Melanocyte of skin (primary cell): ENCODE data around the gene AOC3. TPM values are rescaled to one million over a fixed set of nuclear protein-coding genes. Genes with fewer than 3 reads are reported as not detected.

Source experiments
- small RNA-seq, 2 donors: library from RNA; depleted of rRNA; stranded (forward); fragments of <200 nt; gene quantifications; one replicate each; pipeline ENCODE3, GENCODE V24; 2012
- total RNA-seq, 2 donors: library from RNA; depleted of rRNA; stranded (reverse); fragments of >200 nt; gene quantifications; 2 replicates each; pipeline ENCODE4 v1.2.3, GENCODE V29; 2012

Gene AOC3, protein sequence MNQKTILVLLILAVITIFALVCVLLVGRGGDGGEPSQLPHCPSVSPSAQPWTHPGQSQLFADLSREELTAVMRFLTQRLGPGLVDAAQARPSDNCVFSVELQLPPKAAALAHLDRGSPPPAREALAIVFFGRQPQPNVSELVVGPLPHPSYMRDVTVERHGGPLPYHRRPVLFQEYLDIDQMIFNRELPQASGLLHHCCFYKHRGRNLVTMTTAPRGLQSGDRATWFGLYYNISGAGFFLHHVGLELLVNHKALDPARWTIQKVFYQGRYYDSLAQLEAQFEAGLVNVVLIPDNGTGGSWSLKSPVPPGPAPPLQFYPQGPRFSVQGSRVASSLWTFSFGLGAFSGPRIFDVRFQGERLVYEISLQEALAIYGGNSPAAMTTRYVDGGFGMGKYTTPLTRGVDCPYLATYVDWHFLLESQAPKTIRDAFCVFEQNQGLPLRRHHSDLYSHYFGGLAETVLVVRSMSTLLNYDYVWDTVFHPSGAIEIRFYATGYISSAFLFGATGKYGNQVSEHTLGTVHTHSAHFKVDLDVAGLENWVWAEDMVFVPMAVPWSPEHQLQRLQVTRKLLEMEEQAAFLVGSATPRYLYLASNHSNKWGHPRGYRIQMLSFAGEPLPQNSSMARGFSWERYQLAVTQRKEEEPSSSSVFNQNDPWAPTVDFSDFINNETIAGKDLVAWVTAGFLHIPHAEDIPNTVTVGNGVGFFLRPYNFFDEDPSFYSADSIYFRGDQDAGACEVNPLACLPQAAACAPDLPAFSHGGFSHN
- total RNA-seq, result under 1 TPM; under 0.01 TPM

GRCh38 chr17:42850954-42851353 lies at the start of gene AOC3:
AOC3 (plus strand) TSS chr17:42851199; CDS start chr17:42851344, 145 bp downstream.

DNA sequence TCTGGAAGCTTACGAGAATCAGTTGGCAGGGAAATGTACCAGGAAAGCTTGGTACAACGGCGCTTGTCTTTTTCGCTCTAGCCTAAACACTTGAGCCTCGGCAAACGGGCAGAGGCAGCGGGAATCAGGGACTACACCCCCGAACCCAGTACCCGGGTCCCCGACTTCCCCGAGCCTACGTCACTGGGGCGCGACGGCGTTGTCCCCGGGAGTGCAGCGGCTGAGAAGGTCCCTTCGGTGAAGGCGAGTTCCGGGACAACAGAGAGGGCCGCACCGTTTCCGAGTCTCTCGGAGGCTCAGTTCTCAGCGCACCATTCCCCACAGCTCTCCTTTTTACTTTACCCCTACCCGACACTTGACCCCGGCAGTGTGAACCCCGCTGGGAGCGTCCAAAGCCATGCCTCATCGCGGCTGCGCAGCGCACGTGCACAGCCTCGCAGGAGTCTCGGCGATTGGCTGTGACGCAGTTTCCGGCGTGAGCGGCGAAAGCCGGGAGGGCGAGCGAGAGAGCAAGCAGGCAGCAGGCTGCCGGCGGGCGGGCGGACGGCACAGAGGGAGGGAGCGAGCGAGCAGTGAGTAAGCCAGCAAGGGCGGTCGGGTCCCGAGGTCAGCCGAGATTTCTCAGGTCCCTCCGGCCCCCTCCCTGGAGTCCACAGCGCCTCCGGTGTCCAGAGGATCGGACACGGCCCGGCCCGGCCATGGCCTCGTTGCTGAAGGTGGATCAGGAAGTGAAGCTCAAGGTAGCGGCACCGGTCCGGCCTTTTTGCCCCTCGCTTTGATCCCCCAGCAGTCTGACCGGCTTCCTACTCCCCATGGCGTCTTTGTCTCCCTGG lies 17.8 kb upstream of the AOC3 start, which contains the start of gene PSME3:
Gene PSME3 (plus strand): TSS at position 464 of the 833 bp plus-strand sequence. CDS start 235 bp downstream, at position 699.

DNA sequence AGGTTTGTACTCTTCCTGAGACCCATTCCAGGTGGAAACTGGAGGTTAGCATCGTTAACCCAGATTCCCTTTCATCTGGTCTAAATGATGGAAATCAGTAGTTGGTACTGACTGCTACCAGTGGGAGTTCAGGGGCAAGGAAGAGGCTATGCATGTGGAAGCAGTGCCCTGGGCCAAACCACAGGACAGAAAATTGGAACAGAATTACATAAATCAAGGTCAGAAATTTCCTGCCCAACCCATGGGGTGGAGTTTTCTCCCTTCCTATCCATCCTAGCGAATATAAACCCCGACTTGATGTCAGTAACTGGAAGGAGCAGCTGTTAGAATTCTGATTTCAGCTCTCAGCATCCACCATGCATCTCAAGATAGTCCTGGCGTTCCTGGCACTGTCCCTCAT lies 6.7 kb upstream of the AOC3 start, which contains the start of gene AOC2:
Gene AOC2 (plus strand): TSS at position 310 of the 400 bp plus-strand sequence. CDS start 47 bp downstream, at position 357.

GRCh38 chr17:42900460-42901331 lies 49.7 kb downstream of the AOC3 start, which contains the start of gene G6PC1:
G6PC1 (plus strand) TSS chr17:42900799; CDS start chr17:42900877, 78 bp downstream.

Small RNA genes lying within 50 kb of the gene (small RNA-seq; reads per million reads assigned to genes)
- gene MIR6781 (0 reads per million in 2 donors), gene RNU6-287P (0 reads per million in 2 donors)

Other genes with a start within 250 kb of the AOC3 start
- gene RETREG3, start 241.8 kb upstream of the AOC3 start, total RNA-seq, result 10 to 100 TPM; 69.3 to 91.9 TPM
- gene TUBG1, start 241.5 kb upstream of the AOC3 start, total RNA-seq, result 100 to 1,000 TPM in 1 of 2 donors, 10 to 100 TPM in 1; 49.2 to 131 TPM
- gene TUBG2, start 191.9 kb upstream of the AOC3 start, total RNA-seq, result 10 to 100 TPM; 11.3 to 16.9 TPM
- gene PLEKHH3, start 174.2 kb upstream of the AOC3 start, total RNA-seq, result 1 to 10 TPM; 8.3 to 10.0 TPM
- 1 to 10 TPM; 1.3 to 1.7 TPM for gene CCR10, start 169.4 kb upstream of the AOC3 start, total RNA-seq
- 10 to 100 TPM in 1 of 2 donors, 1 to 10 TPM in 1; 8.0 to 34.1 TPM for gene CNTNAP1, start 168.7 kb upstream of the AOC3 start, total RNA-seq
- 10 to 100 TPM; 11.0 to 24.8 TPM for gene EZH1, start 106.2 kb upstream of the AOC3 start, total RNA-seq
- 1 to 10 TPM in 1 of 2 donors, under 1 TPM in 1; 0.67 to 1.0 TPM for gene RAMP2, start 90.0 kb upstream of the AOC3 start, total RNA-seq
- 10 to 100 TPM; 63.3 to 73.3 TPM for gene VPS25, start 77.8 kb upstream of the AOC3 start, total RNA-seq
- not detected for gene WNK4, start 70.6 kb upstream of the AOC3 start, total RNA-seq
- 10 to 100 TPM; 68.8 to 96.9 TPM for gene COA3, start 52.5 kb upstream of the AOC3 start, total RNA-seq
- gene CNTD1, start 52.3 kb upstream of the AOC3 start, total RNA-seq, result under 1 TPM in 1 of 2 donors, not detected in 1; under 0.01 TPM
- gene BECN1, start 26.9 kb upstream of the AOC3 start, total RNA-seq, result 10 to 100 TPM; 68.8 to 94.9 TPM
- gene PSME3, start 17.8 kb upstream of the AOC3 start, total RNA-seq, result 100 to 1,000 TPM; 113 to 178 TPM
- 1 to 10 TPM in 1 of 2 donors, under 1 TPM in 1; 1.00 to 1.0 TPM for gene AOC2, start 6.6 kb upstream of the AOC3 start, total RNA-seq
- gene G6PC1, start 49.6 kb downstream of the AOC3 start, total RNA-seq, result not detected
- gene AARSD1, start 113.3 kb downstream of the AOC3 start, total RNA-seq, result 10 to 100 TPM; 12.4 to 12.7 TPM
- gene PTGES3L, start 128.9 kb downstream of the AOC3 start, total RNA-seq, result under 1 TPM; 0.33 to 0.34 TPM
- gene RUNDC1, start 129.4 kb downstream of the AOC3 start, total RNA-seq, result 1 to 10 TPM; 7.6 to 8.0 TPM
- 1,000 to 10,000 TPM in 1 of 2 donors, 100 to 1,000 TPM in 1; 783 to 1,366 TPM for gene RPL27, start 147.2 kb downstream of the AOC3 start, total RNA-seq
- 100 to 1,000 TPM; 167 to 255 TPM for gene IFI35, start 155.6 kb downstream of the AOC3 start, total RNA-seq
- 100 to 1,000 TPM; 400 to 703 TPM for gene VAT1, start 171.2 kb downstream of the AOC3 start, total RNA-seq
- gene RND2, start 174.0 kb downstream of the AOC3 start, total RNA-seq, result under 1 TPM; 0.33 to 0.34 TPM